GM21515 (cell line): Measurements from ENCODE around the gene FGD1.
"Not testable (repeated sequence)": the region's sequence is repeated elsewhere in the genome, so short reads cannot be mapped to it uniquely, and the experiment has no call there.

ENCODE experiments used
- ATAC-seq: cut with Tn5 transposase; IDR thresholded peaks from one replicate; pipeline ENCODE4 v1.9.1; 2021; ENCODE audit not compliant: unreplicated experiment

Gene FGD1

GRCh38 chrX:54495814-54496516 lies at the start of gene FGD1:
FGD1 (minus strand) TSS chrX:54496234; CDS start chrX:54495432, 802 bp downstream.
- ATAC-seq = no peak

- ATAC-seq = not testable (repeated sequence)
These were observed 46.2 kb upstream of the FGD1 start for GRCh38 chrX:54542239-54542638.

GRCh38 chrX:54540289-54540688 lies 44.3 kb upstream of the FGD1 start:
- ATAC-seq = no peak

GRCh38 chrX:54534271-54534670 lies 38.2 kb upstream of the FGD1 start:
- no peak for ATAC-seq

GRCh38 chrX:54530357-54530900 lies 34.4 kb upstream of the FGD1 start:
- peak; percentile 6 for ATAC-seq

GRCh38 chrX:54529552-54530356 lies 33.7 kb upstream of the FGD1 start, which contains the start of gene GNL3L:
GNL3L (plus strand) TSS chrX:54530219; CDS start chrX:54532567, 2,348 bp downstream.
- ATAC-seq = peak; percentile 82

GRCh38 chrX:54529151-54529550 lies 33.1 kb upstream of the FGD1 start:
- no peak for ATAC-seq

- no peak for ATAC-seq
These were observed 13.4 kb upstream of the FGD1 start for GRCh38 chrX:54509400-54509799.

GRCh38 chrX:54496936-54497335 lies 902 bp upstream of the FGD1 start:
- no peak for ATAC-seq

- no peak for ATAC-seq
These were observed 451 bp upstream of the FGD1 start for GRCh38 chrX:54496517-54496852.

- ATAC-seq = no peak
These were observed 833 bp downstream of the FGD1 start for GRCh38 chrX:54494989-54495813.

GRCh38 chrX:54494166-54494988 lies 1.7 kb downstream of the FGD1 start:
- no peak for ATAC-seq

- no peak for ATAC-seq
These were observed 3.7 kb downstream of the FGD1 start for GRCh38 chrX:54492340-54492739.

GRCh38 chrX:54489819-54490218 lies 6.2 kb downstream of the FGD1 start:
- not testable (repeated sequence) for ATAC-seq

GRCh38 chrX:54484666-54485065 lies 11.4 kb downstream of the FGD1 start:
- ATAC-seq = no peak

GRCh38 chrX:54483946-54484345 lies 12.1 kb downstream of the FGD1 start:
- ATAC-seq = no peak

GRCh38 chrX:54482839-54483593 lies 13.0 kb downstream of the FGD1 start:
- no peak for ATAC-seq

GRCh38 chrX:54479136-54480111 lies 16.6 kb downstream of the FGD1 start:
- ATAC-seq = no peak
